Measurements from ENCODE around the gene ABHD10.
"Not testable (repeated sequence)": the region's sequence is repeated elsewhere in the genome, so short reads cannot be mapped to it uniquely, and the experiment has no call there.

ABHD10 gene

DNA sequence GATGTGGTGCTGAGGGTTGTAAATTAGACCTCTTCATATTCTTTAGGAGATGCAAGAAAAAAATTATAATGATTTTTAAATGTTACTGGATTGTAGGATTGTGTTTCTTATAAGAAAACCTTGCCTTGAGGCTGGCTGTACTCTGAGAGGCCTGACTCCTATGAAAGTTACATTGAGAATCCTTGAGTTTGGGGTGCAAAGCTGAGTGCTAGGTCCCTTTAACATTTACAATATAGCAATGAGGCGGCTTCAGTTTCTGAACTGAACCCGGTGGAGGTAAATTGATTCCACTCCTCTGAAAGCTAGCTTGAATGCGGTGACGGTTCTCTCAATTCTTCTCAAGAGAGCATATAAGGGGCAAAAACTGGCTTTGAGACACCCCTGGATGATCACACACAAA lies 55.6 kb downstream of the ABHD10 start, which contains the start of gene TMPRSS7:
Gene TMPRSS7 (plus strand): TSS at position 301 of the 400 bp plus-strand sequence. CDS start 110 bp downstream, outside the sequence.
- DNase-seq (ENCODE audit: low spot score), result no peak

GRCh38 chr3:112035241-112035640 lies 56.4 kb downstream of the ABHD10 start:
- DNase-seq (ENCODE audit: low spot score), result no peak

DNA sequence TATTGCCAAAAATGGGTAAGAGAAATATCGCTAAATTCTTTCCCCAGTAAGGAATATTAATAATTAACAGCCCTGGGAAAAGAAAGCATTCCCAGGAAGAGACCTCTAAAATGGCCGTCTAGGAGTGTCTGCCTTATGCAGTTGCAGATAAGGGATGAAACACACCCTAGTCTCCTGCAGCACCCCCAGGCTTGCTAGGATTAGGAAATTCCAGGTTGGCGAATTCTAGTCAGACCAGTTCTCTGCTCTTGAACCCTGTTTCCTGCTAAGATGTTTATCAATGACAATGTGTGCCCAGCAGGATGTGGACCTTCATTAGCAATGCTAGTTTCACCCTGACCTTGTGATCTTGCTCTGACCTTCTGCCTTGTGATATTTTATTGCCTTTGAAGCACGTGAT lies 58.4 kb downstream of the ABHD10 start:
- not testable (repeated sequence) for DNase-seq (ENCODE audit: low spot score)

DNA sequence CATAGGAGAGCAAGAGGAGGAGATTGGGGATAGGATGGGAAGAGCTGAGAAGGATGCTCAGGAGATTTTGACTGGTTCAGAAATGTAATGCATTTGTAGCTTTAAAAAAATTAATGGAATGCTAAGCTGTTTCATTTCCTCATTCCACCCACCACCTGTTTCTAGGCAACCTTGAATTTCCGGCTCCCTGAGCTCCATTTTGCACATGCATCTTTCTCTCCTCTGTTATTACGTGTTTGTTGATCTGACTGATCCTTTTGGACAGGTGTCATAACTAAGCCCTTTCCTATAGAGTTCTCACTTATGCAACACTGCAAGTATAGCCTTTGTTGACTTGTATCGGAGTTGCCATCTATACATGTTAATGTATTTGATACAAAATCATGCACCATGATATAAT lies 60.0 kb downstream of the ABHD10 start:
- DNase-seq (ENCODE audit: low spot score), result peak; percentile 81

DNA sequence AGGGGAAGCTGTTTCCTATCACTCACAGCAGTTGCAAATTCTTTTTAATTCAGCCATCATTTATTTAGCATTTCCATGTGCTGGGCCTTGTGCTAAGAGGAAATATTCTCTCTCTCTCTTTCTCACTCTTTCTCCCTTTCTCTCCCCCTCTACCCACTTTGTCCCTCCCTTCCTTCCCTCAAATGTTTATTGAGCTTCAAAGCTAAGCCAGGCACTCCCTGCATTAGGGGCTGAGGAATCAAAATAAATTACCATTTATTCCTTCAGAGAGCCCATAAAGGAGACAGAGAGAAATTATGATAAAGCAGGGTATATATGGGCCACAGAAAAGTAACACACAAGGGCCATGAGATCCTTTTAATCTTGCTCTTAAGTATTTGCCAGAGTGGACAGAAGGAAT lies 62.5 kb downstream of the ABHD10 start:
- no peak for DNase-seq (ENCODE audit: low spot score)

DNA sequence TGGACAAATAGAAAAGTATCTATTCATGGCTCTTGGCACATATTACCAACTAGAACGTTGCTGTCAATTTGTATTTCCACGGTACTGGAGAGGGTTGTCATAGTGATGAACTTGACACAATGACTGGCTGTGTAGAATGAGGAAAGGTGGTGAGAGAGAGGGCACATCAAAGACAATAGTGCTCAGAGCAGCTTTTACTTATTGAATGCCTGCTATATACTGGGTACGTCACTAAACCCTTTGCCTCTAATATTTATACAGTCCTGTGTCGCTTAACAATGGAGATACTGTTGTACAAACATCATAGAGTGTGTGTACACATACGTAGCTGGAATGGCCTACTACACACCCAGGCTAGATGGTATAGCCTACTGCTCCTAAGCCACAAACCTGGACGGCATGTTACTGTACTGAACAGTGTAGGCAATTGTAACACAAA lies 64.0 kb downstream of the ABHD10 start:
- DNase-seq (ENCODE audit: low spot score), result peak; percentile 57
